HEK293 (cell line): ENCODE data around the gene PGBD1.
A peak's percentile ranks its signal among the peaks of the same experiment; 100 is the strongest.

Experiments used
- ATF2 ChIP-seq: fragments of 450-650 bp; formaldehyde crosslinking; IDR thresholded peaks from 2 replicates; pipeline ENCODE4 v1.5.1; 2016; ENCODE audit warnings: missing biosample characterization, missing genetic modification characterization, low read depth
- BCL11B ChIP-seq: fragments of 450-650 bp; formaldehyde crosslinking; IDR thresholded peaks from 2 replicates; pipeline ENCODE4 v1.5.1; 2016; ENCODE audit warnings: low read depth, missing biosample characterization, missing genetic modification characterization
- FEZF1 ChIP-seq: fragments of 450-650 bp; formaldehyde crosslinking; IDR thresholded peaks from 2 replicates; pipeline ENCODE4 v1.5.1; 2016; ENCODE audit warnings: missing biosample characterization, missing genetic modification characterization
- KLF10 ChIP-seq: fragments of 450-650 bp; IDR thresholded peaks from 2 replicates; pipeline ENCODE4 v1.5.1; 2018; ENCODE audit warnings: missing biosample characterization, mild to moderate bottlenecking, missing genetic modification characterization
- MZF1 ChIP-seq: fragments of 450-650 bp; formaldehyde crosslinking; IDR thresholded peaks from 2 replicates; pipeline ENCODE4 v1.5.1; 2017; ENCODE audit warnings: missing biosample characterization, missing genetic modification characterization, borderline replicate concordance
- OVOL3 ChIP-seq: fragments of 450-650 bp; formaldehyde crosslinking; IDR thresholded peaks from 2 replicates; pipeline ENCODE4 v1.5.1; 2016; ENCODE audit warnings: missing biosample characterization, missing genetic modification characterization
- PATZ1 ChIP-seq: fragments of 450-650 bp; formaldehyde crosslinking; IDR thresholded peaks from 2 replicates; pipeline ENCODE4 v1.5.1; 2016; ENCODE audit warnings: missing biosample characterization, missing genetic modification characterization
- SP2 ChIP-seq: fragments of 450-650 bp; formaldehyde crosslinking; IDR thresholded peaks from 2 replicates; pipeline ENCODE4 v1.5.1; 2016; ENCODE audit warnings: missing biosample characterization, missing genetic modification characterization
- TRIM28 ChIP-seq: IDR thresholded peaks from 2 replicates; pipeline ENCODE4 v1.6.1; 2011; ENCODE audit warnings: low read length, control low read depth, borderline replicate concordance
- YY2 ChIP-seq: fragments of 450-650 bp; formaldehyde crosslinking; IDR thresholded peaks from 2 replicates; pipeline ENCODE4 v1.5.1; 2016; ENCODE audit warnings: missing biosample characterization, missing genetic modification characterization
- ZBTB1 ChIP-seq: fragments of 450-650 bp; formaldehyde crosslinking; IDR thresholded peaks from 2 replicates; pipeline ENCODE4 v1.5.1; 2016; ENCODE audit warnings: missing biosample characterization, missing genetic modification characterization
- ZBTB21 ChIP-seq: fragments of 450-650 bp; formaldehyde crosslinking; IDR thresholded peaks from 2 replicates; pipeline ENCODE4 v1.5.1; 2017; ENCODE audit warnings: missing biosample characterization, missing genetic modification characterization
- ZBTB48 ChIP-seq: fragments of 450-650 bp; formaldehyde crosslinking; IDR thresholded peaks from 2 replicates; pipeline ENCODE4 v1.5.1; 2016; ENCODE audit warnings: missing biosample characterization, missing genetic modification characterization
- ZFHX2 ChIP-seq: fragments of 450-650 bp; formaldehyde crosslinking; conservative IDR thresholded peaks from 2 replicates; pipeline ENCODE4 v1.5.1; 2016; ENCODE audit warnings: missing biosample characterization, missing genetic modification characterization
- ZNF184 ChIP-seq: fragments of 450-650 bp; IDR thresholded peaks from 2 replicates; pipeline ENCODE4 v1.5.1; 2018; ENCODE audit warnings: missing biosample characterization, mild to moderate bottlenecking, missing genetic modification characterization
- ZNF266 ChIP-seq: fragments of 450-650 bp; formaldehyde crosslinking; IDR thresholded peaks from 2 replicates; pipeline ENCODE4 v1.5.1; 2016; ENCODE audit warnings: missing biosample characterization, missing genetic modification characterization, low read depth
- ZNF280C ChIP-seq: fragments of 450-650 bp; formaldehyde crosslinking; IDR thresholded peaks from 2 replicates; pipeline ENCODE4 v1.5.1; 2016; ENCODE audit warnings: missing biosample characterization, missing genetic modification characterization
- ZNF292 ChIP-seq: fragments of 450-650 bp; formaldehyde crosslinking; IDR thresholded peaks from 2 replicates; pipeline ENCODE4 v1.5.1; 2016; ENCODE audit warnings: low read depth, missing biosample characterization, missing genetic modification characterization, borderline replicate concordance
- ZNF335 ChIP-seq: fragments of 450-650 bp; formaldehyde crosslinking; conservative IDR thresholded peaks from 2 replicates; pipeline ENCODE4 v1.5.1; 2016; ENCODE audit warnings: missing biosample characterization, missing genetic modification characterization
- ZNF518A ChIP-seq: fragments of 450-650 bp; formaldehyde crosslinking; conservative IDR thresholded peaks from 2 replicates; pipeline ENCODE4 v1.5.1; 2016; ENCODE audit warnings: low read depth, missing biosample characterization, missing genetic modification characterization
- ZNF544 ChIP-seq: fragments of 450-650 bp; formaldehyde crosslinking; IDR thresholded peaks from 2 replicates; pipeline ENCODE4 v1.5.0; 2017; ENCODE audit warnings: missing biosample characterization, missing genetic modification characterization
- ZNF549 ChIP-seq: fragments of 450-650 bp; IDR thresholded peaks from 2 replicates; pipeline ENCODE4 v1.5.1; 2018; ENCODE audit warnings: missing biosample characterization, missing genetic modification characterization, mild to moderate bottlenecking, inconsistent platforms, moderate library complexity
- ZNF596 ChIP-seq: fragments of 450-650 bp; IDR thresholded peaks from 2 replicates; pipeline ENCODE4 v1.5.0; 2018; ENCODE audit warnings: missing biosample characterization, mild to moderate bottlenecking, missing genetic modification characterization, moderate library complexity
- ZNF621 ChIP-seq: fragments of 450-650 bp; formaldehyde crosslinking; IDR thresholded peaks from 2 replicates; pipeline ENCODE4 v1.5.1; 2017; ENCODE audit warnings: missing biosample characterization, missing genetic modification characterization
- ZNF645 ChIP-seq: fragments of 450-650 bp; formaldehyde crosslinking; IDR thresholded peaks from 2 replicates; pipeline ENCODE4; 2016; ENCODE audit warnings: missing biosample characterization, missing genetic modification characterization
- ZNF670 ChIP-seq: fragments of 450-650 bp; formaldehyde crosslinking; IDR thresholded peaks from 2 replicates; pipeline ENCODE4 v1.5.1; 2016; ENCODE audit warnings: missing biosample characterization, missing genetic modification characterization, low read depth
- ZNF777 ChIP-seq: fragments of 450-650 bp; formaldehyde crosslinking; IDR thresholded peaks from 2 replicates; pipeline ENCODE4 v1.5.1; 2017; ENCODE audit warnings: missing biosample characterization, missing genetic modification characterization, borderline replicate concordance

Gene PGBD1

GRCh38 chr6:28266962-28267694 is 14.2 kb upstream of the PGBD1 start, which contains the start of gene ZSCAN26 (continued):
- TF ChIP-seq KLF10 (tag by site-specific recombination) (peak; percentile 67), ZNF645 (no peak), ZBTB1 (tag by site-specific recombination) (no peak), ZBTB48 (tag by site-specific recombination) (peak; percentile 97), ZNF292 (no peak), ZNF280C (tag by site-specific recombination) (no peak), MZF1 (tag by site-specific recombination) (no peak), FEZF1 (tag by site-specific recombination) (no peak), ZNF670 (tag by site-specific recombination) (no peak), ZNF777 (no peak), YY2 (tag by site-specific recombination) (no peak), ZNF596 (tag by site-specific recombination) (no peak), SP2 (tag by site-specific recombination) (peak; percentile 69), ZNF549 (tag by site-specific recombination) (no peak), ZNF184 (no peak), OVOL3 (tag by site-specific recombination) (peak; percentile 68; the same call in 1 of the 2 replicates), ZFHX2 (tag by site-specific recombination) (peak; percentile 51), ZNF544 (tag by site-specific recombination) (no peak), BCL11B (tag by site-specific recombination) (no peak; the same call in 1 of the 2 replicates), TRIM28 (peak; percentile 92), ZBTB21 (tag by site-specific recombination) (peak; percentile 19; the same call in 1 of the 2 replicates), PATZ1 (tag by site-specific recombination) (peak; percentile 64; the same call in 1 of the 2 replicates), ZNF621 (no peak), ZNF266 (tag by site-specific recombination) (no peak), ZNF335 (tag by site-specific recombination) (peak; percentile 96), ATF2 (tag by site-specific recombination) (no peak; the same call in 1 of the 2 replicates), ZNF518A (tag by site-specific recombination) (peak; percentile 58; the same call in 1 of the 2 replicates)
